GM19239 (cell line): ENCODE measurements around the gene MAN1B1.
"Not testable (repeated sequence)": the region's sequence is repeated elsewhere in the genome, so short reads cannot be mapped to it uniquely, and the experiment has no call there.

Experiments used
- DNase-seq: peaks from one replicate; pipeline ENCODE4 v3.0.0; 2011; ENCODE audit warnings: low spot score; ENCODE audit not compliant: insufficient read length
- FAIRE-seq: peaks from 2 replicates; lab custom pipeline; 2011; peaks lifted over from hg19 to GRCh38; lab: Jason Lieb, UNC

Gene MAN1B1

DNA sequence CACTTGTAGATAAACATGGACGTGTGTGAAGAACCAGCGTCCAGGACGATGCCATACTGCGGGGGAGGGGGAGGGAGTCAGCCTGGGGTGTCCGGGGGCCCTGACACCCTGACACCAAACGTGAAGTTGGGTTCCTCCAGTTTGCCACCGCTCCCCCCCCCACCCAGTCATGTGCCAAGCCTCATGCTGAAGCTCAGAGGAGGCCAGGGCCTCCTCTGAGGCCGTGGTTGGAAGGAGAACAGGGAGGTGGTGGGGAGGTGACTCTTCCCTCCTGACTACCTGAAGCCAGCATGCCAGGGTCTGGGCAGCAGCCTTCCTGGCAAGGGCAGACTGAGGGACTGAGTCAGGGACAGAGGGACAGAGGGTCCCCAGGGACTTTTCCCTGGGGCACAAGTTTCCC is 34.5 kb upstream of the MAN1B1 start:
- no peak for DNase-seq
- no peak for FAIRE-seq

DNA sequence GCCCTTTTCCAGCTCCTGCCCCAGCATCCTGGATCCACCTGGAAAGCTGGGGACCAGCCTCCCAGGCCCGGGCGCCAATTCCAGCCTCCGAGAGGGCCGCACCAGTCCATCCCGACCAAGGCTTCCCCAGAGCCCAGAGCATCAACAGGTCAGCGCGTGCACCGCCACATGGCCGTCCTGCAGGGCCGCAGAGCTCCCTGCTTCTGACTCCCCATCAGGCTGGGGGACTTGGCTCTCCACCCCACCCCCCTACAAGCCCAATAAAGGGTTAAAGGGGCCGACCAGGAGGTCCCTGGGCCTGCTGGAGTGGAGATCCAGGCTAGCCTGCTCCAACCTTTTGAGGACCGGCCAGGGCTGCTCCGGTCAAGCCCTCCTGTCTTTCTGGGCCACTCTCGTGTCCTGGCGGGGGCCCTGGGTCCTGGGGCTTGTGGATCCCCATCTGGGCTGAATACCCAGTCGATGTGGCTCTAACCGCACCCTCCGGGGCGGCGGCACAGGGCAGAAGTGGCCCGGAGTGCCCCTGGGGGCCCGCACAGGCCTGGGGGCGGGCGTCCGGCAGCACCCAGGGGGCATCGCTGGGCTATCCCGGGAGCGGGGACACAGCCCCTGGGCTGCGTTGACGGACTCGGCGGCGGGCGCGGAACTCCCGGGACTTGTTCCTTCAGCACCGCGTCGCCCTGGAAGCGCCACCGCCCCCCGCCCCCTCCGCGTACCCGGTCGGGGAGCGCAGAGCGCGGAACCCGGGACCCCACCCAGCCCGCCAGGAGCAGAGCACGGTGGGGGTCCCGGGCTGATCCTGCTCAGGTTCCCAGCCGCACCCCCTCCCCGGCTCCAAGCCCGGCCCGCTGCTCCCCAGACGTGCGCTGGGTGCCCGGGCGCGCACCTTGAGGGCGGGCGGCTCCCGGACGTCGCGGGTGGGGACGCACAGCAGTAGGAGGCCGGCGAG is 33.5 kb upstream of the MAN1B1 start:
- no peak for FAIRE-seq

DNA sequence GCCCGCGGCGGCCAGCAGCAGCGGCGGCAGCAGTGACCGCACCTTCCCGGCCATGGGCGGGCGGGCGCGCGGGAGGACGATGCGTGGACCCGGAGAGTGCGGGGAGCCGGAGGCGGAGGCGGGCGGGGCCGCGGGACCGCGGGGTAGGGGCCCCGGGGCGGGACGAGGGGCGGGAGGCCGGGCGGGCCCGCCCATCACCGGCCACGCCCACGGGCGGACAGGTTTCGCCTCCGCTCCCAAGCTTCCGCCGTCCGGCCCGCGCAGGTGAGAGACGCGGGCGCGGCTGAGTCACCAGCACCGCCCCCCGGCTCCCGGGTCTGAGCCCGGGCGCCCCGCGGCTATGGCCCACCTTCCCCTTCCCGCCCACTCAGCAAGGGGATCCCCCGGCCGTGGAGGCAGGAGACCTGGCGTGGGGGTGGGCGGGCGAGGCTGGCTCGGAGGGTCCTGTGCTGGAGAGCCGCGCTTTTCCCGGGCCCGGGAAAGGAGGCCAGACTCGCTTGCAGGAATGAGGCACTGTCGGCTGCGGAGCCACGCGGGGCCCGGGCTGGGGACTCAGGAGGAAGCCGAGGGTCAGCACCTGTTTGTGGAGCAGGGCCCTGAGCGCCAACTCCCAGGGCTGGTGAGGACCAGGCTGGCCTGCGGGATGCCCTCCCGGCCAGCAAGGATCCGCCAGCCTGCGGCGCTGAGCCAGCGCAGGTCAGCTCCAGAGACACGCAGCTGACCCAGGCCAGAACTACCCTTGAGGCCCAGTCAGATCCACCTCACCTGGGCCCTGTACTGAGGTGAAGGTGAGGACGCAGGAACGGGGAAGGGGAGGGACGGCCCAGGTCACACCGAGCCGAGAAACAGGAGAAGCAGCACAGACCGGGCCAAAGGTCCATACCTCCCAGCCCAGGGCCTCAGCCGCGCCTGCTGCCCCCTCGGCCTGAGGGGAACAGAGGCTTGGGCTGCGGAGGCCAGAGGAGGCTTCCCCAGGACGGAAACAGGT is 32.5 kb upstream of the MAN1B1 start, which contains the start of gene ENTPD2:
ENTPD2 (minus strand) TSS at position 118 of the 988 bp plus-strand sequence; CDS start at position 54, 64 bp downstream.
- DNase-seq (no peak), FAIRE-seq (no peak)

More for the DNA sequence above, 33.5 kb upstream of the MAN1B1 start:
- DNase-seq, result no peak

DNA sequence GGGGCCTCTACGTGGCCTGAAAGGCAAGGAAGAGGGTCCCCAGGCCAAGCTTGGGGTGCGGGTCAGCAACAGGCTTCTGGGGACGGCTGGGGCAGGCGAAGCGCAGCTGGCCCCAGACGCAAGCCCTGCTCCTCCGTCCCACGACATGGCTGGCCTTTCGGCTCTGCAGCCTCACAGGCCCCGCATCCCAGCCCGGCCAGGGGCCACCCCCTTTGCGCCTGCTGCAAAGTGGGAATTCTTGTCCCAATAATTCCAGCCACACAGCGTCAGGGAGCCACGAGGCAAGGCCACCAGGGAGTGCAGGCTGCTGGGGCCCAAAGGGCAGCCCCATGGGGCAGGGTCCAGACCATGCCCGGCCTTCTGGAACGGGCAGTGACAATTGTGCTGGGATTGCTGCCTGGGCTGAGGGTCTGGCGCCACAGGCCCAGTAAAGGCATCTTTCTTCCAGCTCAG is 31.8 kb upstream of the MAN1B1 start:
- no peak for DNase-seq
- no peak for FAIRE-seq

DNA sequence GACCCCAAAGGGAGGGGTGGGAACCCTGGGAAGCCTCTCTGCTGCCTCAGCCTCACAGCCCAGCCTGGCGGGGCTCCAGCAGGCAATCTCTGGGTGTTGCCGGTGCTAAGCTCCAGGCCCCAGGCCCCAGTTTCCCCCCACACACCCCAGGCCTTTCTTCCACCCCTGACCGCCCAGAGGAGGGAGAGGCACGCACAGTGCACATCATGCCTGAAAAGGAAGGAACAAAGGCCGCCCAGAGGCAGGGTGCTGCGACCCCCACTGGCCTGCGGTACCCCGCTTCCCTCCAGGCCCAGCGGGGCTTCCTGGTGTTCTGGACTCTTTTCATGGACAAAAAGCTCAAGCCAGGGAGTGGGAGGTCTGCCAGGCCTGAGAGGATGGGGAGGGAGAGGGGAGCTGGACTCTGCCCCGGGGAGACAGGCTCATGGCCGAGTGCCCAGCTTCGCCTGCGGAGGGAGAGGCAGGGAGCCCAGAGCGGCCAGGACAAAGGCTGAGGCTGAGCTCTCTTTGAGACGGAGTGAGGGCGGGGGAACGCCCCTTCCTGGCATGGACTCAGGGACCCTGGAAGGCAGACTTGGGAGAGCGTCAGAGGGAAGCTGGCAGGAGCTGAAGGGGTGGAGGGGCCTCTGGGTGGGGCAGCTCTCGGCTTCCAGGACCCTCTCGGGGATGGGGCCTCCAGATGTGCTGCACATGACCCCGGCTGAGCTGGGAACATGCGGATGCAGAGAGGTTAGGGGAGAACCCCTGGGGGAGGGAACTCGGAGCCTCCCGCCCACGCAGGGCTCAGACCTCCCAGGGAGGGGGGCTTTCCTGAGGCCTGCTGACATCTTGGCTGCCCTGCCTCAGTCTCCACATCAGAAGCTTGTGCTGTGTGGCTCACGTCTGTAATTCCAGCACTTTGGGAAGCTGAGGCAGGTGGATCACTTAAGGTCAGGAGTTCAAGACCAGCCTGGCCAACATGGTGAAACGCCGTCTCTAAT is 31.1 kb upstream of the MAN1B1 start:
- DNase-seq, result no peak
- no peak for FAIRE-seq

DNA sequence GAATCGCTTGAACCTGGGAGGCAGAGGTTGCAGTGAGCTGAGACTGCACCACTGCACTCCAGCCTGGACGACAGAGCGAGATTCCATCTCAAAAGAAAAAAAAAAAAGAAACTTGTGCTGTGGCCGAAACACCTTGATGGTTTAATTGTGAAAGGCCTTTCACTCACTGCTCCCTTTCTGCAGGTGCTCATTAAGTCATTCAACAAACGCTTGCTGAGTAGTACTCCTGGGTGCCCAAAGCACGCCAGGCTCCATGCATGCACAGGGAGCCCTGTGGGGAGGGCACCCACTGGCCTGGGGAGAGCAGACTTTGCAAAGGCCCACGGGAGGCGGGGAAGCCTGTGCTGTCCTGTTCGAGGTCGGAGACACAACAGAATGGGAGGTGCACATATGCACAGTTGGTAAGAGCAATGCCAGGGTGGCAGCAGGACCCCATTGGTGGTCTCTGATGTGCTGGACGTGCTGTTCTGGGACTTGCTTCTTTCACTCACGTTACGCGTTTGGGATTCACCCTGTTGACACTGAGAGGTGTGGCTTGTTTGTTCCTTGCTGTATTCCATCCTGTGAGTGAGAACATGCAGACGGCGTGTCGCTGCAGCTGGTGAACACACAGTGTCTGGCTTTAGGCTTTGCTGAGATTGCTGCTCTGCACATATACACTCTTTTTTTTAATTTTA is 29.9 kb upstream of the MAN1B1 start:
- no peak for DNase-seq
- no peak for FAIRE-seq

DNA sequence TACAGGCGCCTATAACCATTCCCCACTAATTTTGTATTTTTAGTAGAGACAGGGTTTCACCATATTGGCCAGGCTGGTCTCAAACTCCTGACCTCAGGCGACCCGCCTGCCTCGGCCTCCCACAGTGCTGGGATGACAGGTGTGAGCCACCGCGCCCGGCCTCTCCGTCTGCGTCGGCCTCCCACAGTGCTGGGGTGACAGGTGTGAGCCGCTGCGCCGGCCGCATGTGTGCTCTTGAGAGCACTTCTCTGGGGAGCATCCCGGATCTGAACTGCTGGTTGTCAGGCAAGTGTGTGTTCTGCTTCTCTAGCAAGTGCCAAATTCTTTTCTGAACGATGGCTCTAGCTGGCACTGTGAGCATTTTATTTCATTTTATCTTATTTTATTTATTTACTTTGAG is 29.2 kb upstream of the MAN1B1 start:
- FAIRE-seq (no peak), DNase-seq (no peak)

DNA sequence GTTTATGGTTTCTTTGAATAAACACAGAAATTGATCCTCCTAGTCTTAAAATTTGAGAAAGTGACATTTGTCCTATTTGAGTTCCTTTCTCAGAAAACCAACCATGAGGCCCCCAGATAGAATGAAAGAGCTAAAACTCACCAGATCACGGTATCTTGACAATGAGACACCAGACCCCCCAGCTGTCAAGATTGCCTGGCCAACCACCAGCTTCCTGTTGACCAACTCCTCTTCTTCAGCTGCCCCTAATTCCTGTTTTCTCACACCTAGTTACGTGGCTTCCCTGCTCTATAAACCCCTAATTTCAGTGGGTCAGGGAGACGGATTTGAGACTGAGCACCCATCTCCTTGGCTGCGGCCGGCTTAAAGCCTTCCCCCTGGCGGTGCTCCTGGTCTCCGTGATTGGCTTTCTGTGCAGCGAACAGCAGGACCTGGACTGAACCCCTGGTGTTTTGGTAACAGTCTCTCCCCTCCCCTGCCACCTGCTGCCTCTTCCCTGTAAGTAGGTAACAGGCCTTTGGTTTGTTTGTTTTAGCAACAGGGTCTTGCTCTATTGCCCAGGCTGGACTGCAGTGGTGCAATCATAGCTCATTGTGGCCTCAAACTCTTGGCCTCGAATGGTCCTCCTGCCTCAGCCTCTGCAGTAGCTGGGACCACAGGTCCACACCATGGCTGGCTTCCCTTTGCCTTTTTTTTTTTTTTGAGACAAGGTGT is 28.1 kb upstream of the MAN1B1 start:
- FAIRE-seq (no peak), DNase-seq (no peak)

DNA sequence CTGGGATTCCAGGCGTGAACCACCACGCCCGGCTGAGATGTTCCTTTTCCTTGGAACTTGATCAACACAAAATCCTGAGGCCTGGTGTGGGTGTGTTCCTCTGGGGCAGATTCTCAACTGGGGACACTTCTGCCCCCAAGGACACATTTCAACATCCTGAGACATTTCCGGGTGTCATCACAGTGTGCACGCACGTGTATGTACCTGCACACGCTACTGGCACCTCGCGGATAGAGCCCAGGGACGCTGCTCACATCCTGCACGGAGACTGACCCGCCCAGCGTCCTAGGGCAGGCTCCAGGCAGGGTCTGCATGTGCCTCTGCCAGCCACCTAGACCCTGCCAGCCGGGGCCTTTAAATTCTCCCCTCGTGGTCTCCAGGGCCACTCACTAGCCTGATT is 24.4 kb upstream of the MAN1B1 start:
- DNase-seq, result no peak
- FAIRE-seq, result no peak

DNA sequence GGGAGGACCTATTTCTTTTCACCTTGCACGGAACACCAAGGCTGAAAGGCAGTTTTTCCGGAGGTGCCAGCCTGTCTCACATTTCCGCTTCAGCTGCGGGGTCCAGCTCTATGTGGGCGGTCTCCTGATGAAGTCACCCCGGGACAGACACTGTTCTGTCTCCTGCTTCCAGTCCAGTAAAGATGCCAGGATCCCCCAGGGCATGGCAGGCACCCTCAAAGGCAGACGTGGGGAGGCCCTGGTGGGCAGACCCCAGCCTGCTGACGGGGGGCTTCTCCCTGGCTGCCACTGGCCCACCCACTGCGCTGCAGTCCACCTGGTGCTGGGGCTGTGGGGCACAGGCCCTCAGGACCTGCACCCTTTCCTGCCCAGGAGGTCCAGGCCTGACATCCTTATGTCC is 24.0 kb upstream of the MAN1B1 start:
- DNase-seq, FAIRE-seq: not testable (repeated sequence)

DNA sequence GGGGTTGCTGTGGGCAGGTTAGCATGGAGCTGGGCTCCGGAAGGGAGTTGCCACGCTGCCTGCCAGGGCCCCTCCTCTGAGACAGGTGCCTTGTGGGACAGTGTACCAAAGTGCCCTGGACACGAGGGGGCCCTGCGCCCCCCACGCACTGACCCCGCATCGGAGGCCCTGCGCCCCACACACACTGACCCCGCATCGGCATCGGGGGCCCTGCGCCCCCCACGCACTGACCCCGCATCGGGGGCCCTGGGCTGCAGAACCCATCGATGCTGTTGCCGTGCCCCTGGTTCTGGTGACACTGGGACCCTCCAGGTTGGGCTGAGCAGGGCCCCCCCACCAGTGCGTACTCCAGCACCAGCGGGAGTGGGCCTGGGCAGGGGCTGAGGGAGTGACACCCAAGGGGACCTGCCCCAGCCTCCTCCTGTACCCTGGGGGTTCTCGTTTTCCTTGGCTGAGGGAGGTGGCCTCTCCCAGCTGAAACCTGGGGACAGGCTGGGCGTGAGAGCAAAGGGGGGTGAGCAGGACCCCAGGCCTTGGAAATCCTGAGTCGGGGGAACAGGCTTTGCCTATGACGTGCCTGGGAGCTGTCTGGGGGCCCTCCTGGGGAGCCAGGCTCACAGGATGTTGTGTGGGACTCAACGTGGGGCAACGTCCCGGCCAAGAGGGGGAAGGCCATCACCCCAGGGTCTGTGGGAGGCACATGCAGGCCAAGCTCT is 23.3 kb upstream of the MAN1B1 start:
- no peak for DNase-seq

DNA sequence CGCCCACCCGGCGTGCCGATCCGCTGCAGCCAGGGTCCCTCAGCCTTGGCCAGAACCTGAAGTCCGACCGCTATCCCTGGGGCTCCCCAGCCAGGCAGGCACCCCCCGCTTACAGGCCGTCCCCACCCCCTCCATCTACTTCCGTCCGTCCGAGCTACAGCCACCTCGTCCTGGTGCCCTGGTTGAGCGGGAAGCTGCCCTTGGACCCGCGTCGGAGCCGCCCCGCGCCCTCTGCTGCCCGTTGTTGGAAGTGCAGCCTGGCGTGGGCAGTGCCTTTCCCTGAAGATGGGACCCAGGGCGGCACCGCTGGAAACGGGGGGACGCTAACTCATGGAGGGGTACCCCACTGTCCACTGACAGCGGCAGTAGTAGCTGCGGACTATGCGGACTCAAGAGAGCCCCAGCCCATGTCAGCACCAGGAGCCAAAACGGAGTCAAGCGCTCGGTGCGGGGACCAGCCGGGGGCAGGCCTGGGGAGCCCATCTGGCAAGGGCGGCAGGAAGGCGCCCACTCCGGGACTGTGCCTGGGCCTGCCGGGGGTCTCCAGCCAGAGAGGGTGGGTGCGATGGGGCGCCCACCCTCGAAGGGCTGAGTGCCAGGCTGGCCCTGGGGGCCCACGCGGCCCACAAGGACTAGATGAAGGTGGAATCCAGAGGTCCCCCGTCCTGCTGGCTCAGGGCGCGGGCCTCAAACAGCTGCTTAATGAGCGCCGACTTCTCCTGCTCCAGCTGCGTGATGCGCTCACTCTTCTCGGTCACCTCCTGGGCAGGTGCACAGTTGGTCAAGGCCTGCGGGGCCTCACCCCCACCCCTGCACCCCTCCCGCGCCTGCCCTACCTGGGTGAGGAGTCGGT is 22.5 kb upstream of the MAN1B1 start:
- FAIRE-seq, result peak; percentile 84
- DNase-seq, result no peak

More for the DNA sequence above, 23.3 kb upstream of the MAN1B1 start:
- FAIRE-seq, result no peak

DNA sequence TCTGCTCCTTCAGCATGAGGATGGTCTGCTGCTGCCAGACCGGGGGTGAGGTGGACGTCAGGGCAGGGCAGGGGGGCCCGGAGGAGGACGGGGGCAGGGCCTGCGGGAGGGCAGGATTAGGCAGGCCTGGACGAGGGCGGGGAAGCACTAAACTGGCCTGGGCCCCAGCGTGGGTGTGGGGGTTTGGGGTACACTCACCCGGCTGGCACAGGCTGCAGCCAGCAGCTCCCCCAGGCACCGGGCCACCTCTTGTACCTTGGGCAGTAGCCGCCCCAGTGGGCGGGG is 22.0 kb upstream of the MAN1B1 start:
- DNase-seq (no peak), FAIRE-seq (no peak)

DNA sequence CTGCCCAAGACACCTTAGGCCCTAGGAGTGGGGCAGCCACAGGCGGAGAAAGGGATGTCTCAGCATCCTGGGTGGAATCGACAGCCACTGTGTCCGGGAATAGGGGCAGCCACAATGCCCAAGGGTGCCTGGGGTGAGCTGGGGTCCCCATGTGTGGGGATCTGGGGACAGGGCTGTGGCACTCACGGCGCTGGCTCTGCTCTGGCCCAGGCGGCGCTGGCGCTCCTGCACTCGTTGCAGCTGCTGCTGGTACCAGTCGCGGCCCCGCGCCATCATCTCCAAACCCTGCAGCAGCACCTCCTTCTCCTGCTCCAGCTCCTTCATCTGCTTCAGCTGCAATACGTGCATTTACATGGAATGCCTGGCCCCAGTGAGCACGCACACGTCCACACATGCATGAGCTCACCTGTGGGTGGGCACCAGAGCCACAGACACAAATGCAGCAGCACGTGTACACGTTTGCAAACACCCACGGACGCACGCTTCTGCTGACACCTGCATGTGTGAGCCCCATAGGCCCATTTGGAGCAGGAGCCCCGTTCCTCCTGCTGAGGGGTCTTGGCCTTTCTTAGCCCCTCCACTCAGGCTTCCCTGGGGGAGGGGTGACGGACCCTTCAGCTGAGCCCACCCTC is 21.3 kb upstream of the MAN1B1 start:
- FAIRE-seq (no peak), DNase-seq (no peak)

DNA sequence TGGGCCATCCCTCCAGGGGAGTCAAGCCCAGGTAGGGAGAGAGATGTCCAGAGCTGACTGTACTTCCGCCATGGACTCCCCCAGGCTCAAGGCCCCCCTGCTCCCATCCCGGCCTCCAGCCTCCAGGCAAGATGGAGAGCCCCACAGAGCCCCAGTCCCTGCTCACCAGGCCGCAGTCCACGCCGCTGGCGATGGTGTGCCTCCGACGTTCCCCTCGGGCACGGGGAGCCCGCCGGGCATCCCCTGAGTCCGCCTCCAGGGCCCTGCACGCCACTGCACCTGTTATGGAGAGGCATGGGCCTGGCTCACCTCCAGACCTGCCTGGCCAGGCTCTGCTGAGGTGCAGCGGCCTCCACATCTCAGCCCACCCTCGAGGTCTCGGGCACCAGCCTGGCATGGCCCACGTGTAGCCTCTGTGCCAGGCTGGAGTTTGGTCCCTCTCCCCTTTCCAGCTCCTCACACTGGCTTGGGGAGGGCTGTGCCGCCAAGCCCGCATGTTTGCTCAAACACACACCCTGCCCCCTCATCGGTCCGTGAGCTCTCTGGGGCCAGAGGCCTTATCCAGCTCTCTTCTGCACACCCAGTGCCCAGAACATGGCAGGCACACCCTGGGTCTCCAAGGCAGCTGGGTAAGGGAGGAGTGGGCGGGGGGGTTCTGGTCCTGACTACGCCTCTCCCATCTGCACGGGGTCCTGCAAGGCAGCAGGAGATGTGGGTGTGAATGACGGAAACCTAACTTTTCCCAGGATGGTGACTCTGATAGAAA is 20.5 kb upstream of the MAN1B1 start:
- DNase-seq (no peak), FAIRE-seq (no peak)
